Measurements from ENCODE around the gene MLANA. TPM values are rescaled to one million over a fixed set of nuclear protein-coding genes. Genes with fewer than 3 reads are reported as not detected.

Gene MLANA
- total and polyA plus RNA-seq, 4 donors: 0.05 to 0.29 (median 0.16) TPM

DNA sequence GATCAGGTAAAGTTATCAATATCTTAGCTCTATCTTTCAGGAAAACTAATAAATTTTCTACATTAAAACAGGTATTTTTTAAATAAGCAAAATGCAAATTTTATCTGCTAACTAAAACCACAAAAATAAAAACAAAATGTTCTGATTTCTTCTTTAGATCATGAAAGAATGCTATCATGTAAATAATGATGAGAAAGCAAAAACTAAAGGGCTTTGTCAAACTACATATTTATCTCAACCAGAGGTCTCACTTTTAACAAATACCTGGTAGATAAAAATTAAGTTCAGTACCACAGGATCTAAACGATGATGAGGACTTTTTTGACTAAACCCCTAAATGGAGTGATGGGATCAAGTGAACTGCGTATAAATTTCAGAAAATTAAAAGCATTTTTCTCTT, 50.5 kb downstream of the MLANA start:
- Histone ChIP-seq H3K4me3 (ENCODE audit: low read depth in 1 of 3, low read length in 3 of 3) (no peak overlapping the region), H3K27ac (ENCODE audit: low read depth in 1 of 2, low read length in 2 of 2) (no peak overlapping the region), H3K27me3 (ENCODE audit: control insufficient read depth in 4 of 4, insufficient read depth in 4 of 4, low read length in 3 of 4) (no peaks in the 10 kb centered on the region), H3K9ac (ENCODE audit: low read depth in 1 of 2, low read length in 2 of 2) (no peak overlapping the region), H3K9me3 (ENCODE audit: control insufficient read depth in 4 of 4, low read length in 3 of 4) (no peaks in the 10 kb centered on the region), H3K4me1 (ENCODE audit: control insufficient read depth in 4 of 4, insufficient read depth in 4 of 4, low read length in 3 of 4) (peaks cover 3 to 40% (median 15%) of the 10 kb centered on the region in 4 donors), H3K36me3 (ENCODE audit: control insufficient read depth in 4 of 4, insufficient read depth in 3 of 4, low read depth in 1 of 4, low read length in 3 of 4) (no peaks in the 10 kb centered on the region)
- TF ChIP-seq, protein P1, sequence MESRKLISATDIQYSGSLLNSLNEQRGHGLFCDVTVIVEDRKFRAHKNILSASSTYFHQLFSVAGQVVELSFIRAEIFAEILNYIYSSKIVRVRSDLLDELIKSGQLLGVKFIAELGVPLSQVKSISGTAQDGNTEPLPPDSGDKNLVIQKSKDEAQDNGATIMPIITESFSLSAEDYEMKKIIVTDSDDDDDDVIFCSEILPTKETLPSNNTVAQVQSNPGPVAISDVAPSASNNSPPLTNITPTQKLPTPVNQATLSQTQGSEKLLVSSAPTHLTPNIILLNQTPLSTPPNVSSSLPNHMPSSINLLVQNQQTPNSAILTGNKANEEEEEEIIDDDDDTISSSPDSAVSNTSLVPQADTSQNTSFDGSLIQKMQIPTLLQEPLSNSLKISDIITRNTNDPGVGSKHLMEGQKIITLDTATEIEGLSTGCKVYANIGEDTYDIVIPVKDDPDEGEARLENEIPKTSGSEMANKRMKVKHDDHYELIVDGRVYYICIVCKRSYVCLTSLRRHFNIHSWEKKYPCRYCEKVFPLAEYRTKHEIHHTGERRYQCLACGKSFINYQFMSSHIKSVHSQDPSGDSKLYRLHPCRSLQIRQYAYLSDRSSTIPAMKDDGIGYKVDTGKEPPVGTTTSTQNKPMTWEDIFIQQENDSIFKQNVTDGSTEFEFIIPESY (IDR thresholded peaks at IDR 0.05): no peak
- TF ChIP-seq, protein P2, sequence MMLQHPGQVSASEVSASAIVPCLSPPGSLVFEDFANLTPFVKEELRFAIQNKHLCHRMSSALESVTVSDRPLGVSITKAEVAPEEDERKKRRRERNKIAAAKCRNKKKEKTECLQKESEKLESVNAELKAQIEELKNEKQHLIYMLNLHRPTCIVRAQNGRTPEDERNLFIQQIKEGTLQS (IDR thresholded peaks at IDR 0.05): no peak
- no peak for TF ChIP-seq HNF4G (IDR thresholded peaks at IDR 0.05)
- TF ChIP-seq, protein P3, sequence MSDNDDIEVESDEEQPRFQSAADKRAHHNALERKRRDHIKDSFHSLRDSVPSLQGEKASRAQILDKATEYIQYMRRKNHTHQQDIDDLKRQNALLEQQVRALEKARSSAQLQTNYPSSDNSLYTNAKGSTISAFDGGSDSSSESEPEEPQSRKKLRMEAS (IDR thresholded peaks at IDR 0.05): no peak
- TF ChIP-seq, protein P4, sequence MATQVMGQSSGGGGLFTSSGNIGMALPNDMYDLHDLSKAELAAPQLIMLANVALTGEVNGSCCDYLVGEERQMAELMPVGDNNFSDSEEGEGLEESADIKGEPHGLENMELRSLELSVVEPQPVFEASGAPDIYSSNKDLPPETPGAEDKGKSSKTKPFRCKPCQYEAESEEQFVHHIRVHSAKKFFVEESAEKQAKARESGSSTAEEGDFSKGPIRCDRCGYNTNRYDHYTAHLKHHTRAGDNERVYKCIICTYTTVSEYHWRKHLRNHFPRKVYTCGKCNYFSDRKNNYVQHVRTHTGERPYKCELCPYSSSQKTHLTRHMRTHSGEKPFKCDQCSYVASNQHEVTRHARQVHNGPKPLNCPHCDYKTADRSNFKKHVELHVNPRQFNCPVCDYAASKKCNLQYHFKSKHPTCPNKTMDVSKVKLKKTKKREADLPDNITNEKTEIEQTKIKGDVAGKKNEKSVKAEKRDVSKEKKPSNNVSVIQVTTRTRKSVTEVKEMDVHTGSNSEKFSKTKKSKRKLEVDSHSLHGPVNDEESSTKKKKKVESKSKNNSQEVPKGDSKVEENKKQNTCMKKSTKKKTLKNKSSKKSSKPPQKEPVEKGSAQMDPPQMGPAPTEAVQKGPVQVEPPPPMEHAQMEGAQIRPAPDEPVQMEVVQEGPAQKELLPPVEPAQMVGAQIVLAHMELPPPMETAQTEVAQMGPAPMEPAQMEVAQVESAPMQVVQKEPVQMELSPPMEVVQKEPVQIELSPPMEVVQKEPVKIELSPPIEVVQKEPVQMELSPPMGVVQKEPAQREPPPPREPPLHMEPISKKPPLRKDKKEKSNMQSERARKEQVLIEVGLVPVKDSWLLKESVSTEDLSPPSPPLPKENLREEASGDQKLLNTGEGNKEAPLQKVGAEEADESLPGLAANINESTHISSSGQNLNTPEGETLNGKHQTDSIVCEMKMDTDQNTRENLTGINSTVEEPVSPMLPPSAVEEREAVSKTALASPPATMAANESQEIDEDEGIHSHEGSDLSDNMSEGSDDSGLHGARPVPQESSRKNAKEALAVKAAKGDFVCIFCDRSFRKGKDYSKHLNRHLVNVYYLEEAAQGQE (IDR thresholded peaks at IDR 0.05): no peak
- TF ChIP-seq SP1 (IDR thresholded peaks at IDR 0.05): no peak
- no peak for TF ChIP-seq JUND (IDR thresholded peaks at IDR 0.05)
- TF ChIP-seq YY1 (IDR thresholded peaks at IDR 0.05): no peak
- no peak for TF ChIP-seq FOXA2 (IDR thresholded peaks at IDR 0.05)
- TF ChIP-seq FOXA1 (IDR thresholded peaks at IDR 0.05): no peak
- no peak for TF ChIP-seq TAF1 (conservative IDR thresholded peaks at IDR 0.05)
- no peak for TF ChIP-seq NR2F2 (IDR thresholded peaks at IDR 0.05)
- TF ChIP-seq GABPA (IDR thresholded peaks at IDR 0.05 in 1 of 2, conservative IDR thresholded peaks at IDR 0.05 in 1 of 2): no peak
- TF ChIP-seq RXRA (IDR thresholded peaks at IDR 0.05): no peak
- 83% methylated on average over 2 of the region's 2 CpGs for WGBS
- DNase-seq (ENCODE audit: low spot score): no peak

DNA sequence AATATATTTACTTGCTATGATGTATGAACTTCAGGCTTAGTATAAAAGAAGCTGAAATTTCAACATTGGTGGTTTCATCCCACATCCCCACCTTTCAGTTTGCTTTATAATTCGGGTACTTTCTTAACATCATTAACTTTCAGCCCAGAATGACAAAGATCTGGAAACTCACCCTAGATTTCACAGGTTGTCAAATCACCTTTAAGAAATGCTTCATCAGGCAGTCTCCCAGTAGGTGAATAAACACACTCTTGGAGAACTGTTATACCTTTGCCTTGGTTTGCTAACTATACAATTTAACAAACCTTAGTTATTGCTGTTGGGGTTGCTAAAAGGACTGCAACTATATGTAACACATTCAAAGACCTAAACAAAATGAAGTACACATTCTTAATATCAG, 54.4 kb downstream of the MLANA start:
- Histone ChIP-seq H3K36me3 (ENCODE audit: control insufficient read depth in 4 of 4, insufficient read depth in 3 of 4, low read depth in 1 of 4, low read length in 3 of 4) (no peaks in the 10 kb centered on the region), H3K9ac (ENCODE audit: low read depth in 1 of 2, low read length in 2 of 2) (no peak overlapping the region), H3K9me3 (ENCODE audit: control insufficient read depth in 4 of 4, low read length in 3 of 4) (no peaks in the 10 kb centered on the region), H3K4me1 (ENCODE audit: control insufficient read depth in 4 of 4, insufficient read depth in 4 of 4, low read length in 3 of 4) (peaks cover 2 to 26% (median 3%) of the 10 kb centered on the region in 4 donors), H3K27me3 (ENCODE audit: control insufficient read depth in 4 of 4, insufficient read depth in 4 of 4, low read length in 3 of 4) (no peaks in the 10 kb centered on the region), H3K27ac (ENCODE audit: low read depth in 1 of 2, low read length in 2 of 2) (no peak overlapping the region), H3K4me3 (ENCODE audit: low read depth in 1 of 3, low read length in 3 of 3) (no peak overlapping the region)
- 74% methylated on average over 1 of the region's 1 CpG for WGBS
- no peak for DNase-seq (ENCODE audit: low spot score)
- TF ChIP-seq GABPA (IDR thresholded peaks at IDR 0.05 in 1 of 2, conservative IDR thresholded peaks at IDR 0.05 in 1 of 2) (no peak), RXRA (IDR thresholded peaks at IDR 0.05) (no peak), HNF4G (IDR thresholded peaks at IDR 0.05) (no peak), FOXA1 (IDR thresholded peaks at IDR 0.05) (no peak), EGR1 (IDR thresholded peaks at IDR 0.05; ENCODE audit: low read depth in 2 of 2) (no peak), NR2F2 (IDR thresholded peaks at IDR 0.05) (no peak), FOXA2 (IDR thresholded peaks at IDR 0.05) (no peak), YY1 (IDR thresholded peaks at IDR 0.05) (no peak), HNF4A (conservative IDR thresholded peaks at IDR 0.05) (no peak), RAD21 (IDR thresholded peaks at IDR 0.05) (no peak), JUND (IDR thresholded peaks at IDR 0.05) (no peak), TAF1 (conservative IDR thresholded peaks at IDR 0.05) (no peak), SP1 (IDR thresholded peaks at IDR 0.05) (no peak)
- TF ChIP-seq, protein P1 (IDR thresholded peaks at IDR 0.05): no peak
- TF ChIP-seq, protein P5, sequence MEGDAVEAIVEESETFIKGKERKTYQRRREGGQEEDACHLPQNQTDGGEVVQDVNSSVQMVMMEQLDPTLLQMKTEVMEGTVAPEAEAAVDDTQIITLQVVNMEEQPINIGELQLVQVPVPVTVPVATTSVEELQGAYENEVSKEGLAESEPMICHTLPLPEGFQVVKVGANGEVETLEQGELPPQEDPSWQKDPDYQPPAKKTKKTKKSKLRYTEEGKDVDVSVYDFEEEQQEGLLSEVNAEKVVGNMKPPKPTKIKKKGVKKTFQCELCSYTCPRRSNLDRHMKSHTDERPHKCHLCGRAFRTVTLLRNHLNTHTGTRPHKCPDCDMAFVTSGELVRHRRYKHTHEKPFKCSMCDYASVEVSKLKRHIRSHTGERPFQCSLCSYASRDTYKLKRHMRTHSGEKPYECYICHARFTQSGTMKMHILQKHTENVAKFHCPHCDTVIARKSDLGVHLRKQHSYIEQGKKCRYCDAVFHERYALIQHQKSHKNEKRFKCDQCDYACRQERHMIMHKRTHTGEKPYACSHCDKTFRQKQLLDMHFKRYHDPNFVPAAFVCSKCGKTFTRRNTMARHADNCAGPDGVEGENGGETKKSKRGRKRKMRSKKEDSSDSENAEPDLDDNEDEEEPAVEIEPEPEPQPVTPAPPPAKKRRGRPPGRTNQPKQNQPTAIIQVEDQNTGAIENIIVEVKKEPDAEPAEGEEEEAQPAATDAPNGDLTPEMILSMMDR (IDR thresholded peaks at IDR 0.05; ENCODE audit: low read depth, low read length, missing input control): no peak
- TF ChIP-seq, protein P2 (IDR thresholded peaks at IDR 0.05): no peak

Measured in liver (tissue), 9 donors.